HG03558 (cell line): ENCODE results near the gene LCN1.
"Not testable (repeated sequence)": the region's sequence is repeated elsewhere in the genome, so short reads cannot be mapped to it uniquely, and the experiment has no call there.

Source experiments
- ATAC-seq: cut with Tn5 transposase; IDR thresholded peaks from one replicate; pipeline ENCODE4 v1.9.1; 2021; ENCODE audit warnings: moderate number of reproducible peaks; ENCODE audit not compliant: unreplicated experiment; ENCODE audit errors: extremely low read depth

Gene LCN1

GRCh38 chr9:135543262-135543894, 22.1 kb downstream of the LCN1 start:
- ATAC-seq = not testable (repeated sequence)

- ATAC-seq = no peak
Observed at GRCh38 chr9:135544981-135545635, 23.9 kb downstream of the LCN1 start.

- ATAC-seq = not testable (repeated sequence)
Observed at GRCh38 chr9:135545646-135546176, 24.5 kb downstream of the LCN1 start, which contains the start of gene OBP2A. Gene OBP2A (plus strand): TSS chr9:135546126. CDS start chr9:135546181, 55 bp downstream.

- not testable (repeated sequence) for ATAC-seq
Observed at GRCh38 chr9:135546792-135547617, 25.8 kb downstream of the LCN1 start.

- ATAC-seq = no peak
Observed at GRCh38 chr9:135547756-135548736, 26.8 kb downstream of the LCN1 start.

GRCh38 chr9:135549478-135550343, 28.5 kb downstream of the LCN1 start:
- ATAC-seq = not testable (repeated sequence)

- no peak for ATAC-seq
Observed at GRCh38 chr9:135550344-135550918, 29.2 kb downstream of the LCN1 start.

- no peak for ATAC-seq
Observed at GRCh38 chr9:135551031-135551430, 29.8 kb downstream of the LCN1 start.

- no peak for ATAC-seq
Observed at GRCh38 chr9:135551456-135551855, 30.2 kb downstream of the LCN1 start.

GRCh38 chr9:135552021-135552697, 30.9 kb downstream of the LCN1 start:
- ATAC-seq = no peak

- no peak for ATAC-seq
Observed at GRCh38 chr9:135552698-135553171, 31.5 kb downstream of the LCN1 start.

GRCh38 chr9:135554718-135555117, 33.5 kb downstream of the LCN1 start:
- no peak for ATAC-seq

GRCh38 chr9:135555203-135555602, 34.0 kb downstream of the LCN1 start:
- no peak for ATAC-seq

- ATAC-seq = no peak
Observed at GRCh38 chr9:135555910-135556309, 34.7 kb downstream of the LCN1 start.

GRCh38 chr9:135559606-135560005, 38.4 kb downstream of the LCN1 start:
- no peak for ATAC-seq

- no peak for ATAC-seq
Observed at GRCh38 chr9:135561391-135562234, 40.4 kb downstream of the LCN1 start, which contains the start of gene PAEP. Gene PAEP (plus strand): TSS chr9:135561756.
